GM21717 (cell line): ENCODE measurements around the gene ROCK2.
"Not testable (repeated sequence)": the region's sequence is repeated elsewhere in the genome, so short reads cannot be mapped to it uniquely, and the experiment has no call there.

Experiments used
- ATAC-seq: cut with Tn5 transposase; IDR thresholded peaks from one replicate; pipeline ENCODE4 v1.9.1; 2021; ENCODE audit warnings: mild to moderate bottlenecking, moderate library complexity; ENCODE audit not compliant: unreplicated experiment

The ROCK2 gene

GRCh38 chr2:11279398-11279797 lies 65.0 kb downstream of the ROCK2 start:
- no peak for ATAC-seq

DNA sequence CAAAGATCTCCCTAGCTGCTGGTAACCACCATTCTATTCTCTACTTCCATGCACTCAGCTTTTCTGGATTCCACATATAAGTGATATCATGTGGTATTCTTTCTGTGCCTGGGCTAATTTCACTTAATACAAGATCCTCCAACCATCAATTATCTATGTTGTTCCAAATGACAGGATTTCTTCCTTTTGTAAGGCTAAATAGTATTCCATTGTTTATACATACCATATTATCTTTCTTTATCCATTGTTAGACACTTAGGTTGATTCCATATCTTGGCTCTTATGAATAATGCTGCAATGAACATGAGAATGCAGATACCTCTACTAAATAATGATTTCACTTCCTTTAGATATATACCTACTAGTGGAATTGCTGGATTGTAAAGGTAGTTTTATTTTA lies 66.2 kb downstream of the ROCK2 start:
- no peak for ATAC-seq

- ATAC-seq, result no peak
These were observed 68.5 kb downstream of the ROCK2 start for GRCh38 chr2:11275910-11276309.

DNA sequence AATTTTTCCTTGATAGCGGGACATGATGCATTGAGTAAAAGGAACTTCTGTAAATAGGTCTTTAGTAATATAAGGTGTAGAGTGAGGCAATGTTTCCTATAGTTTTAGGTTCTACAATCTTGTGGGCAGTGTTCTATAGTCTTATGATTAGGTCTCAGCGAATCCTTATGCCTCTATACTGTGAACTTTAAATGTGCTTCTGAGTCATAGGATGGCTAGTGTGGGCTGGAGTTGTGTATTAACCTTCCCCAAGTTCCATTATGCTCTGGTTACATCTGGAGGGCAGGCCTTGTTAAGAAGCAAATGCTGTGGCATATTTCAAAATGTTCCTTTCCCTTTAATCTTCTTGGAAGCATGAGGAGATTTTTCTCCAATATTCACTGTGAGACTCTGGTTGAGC lies 73.5 kb downstream of the ROCK2 start:
- ATAC-seq, result no peak

- ATAC-seq, result no peak
These were observed 76.5 kb downstream of the ROCK2 start for GRCh38 chr2:11267931-11268330.

DNA sequence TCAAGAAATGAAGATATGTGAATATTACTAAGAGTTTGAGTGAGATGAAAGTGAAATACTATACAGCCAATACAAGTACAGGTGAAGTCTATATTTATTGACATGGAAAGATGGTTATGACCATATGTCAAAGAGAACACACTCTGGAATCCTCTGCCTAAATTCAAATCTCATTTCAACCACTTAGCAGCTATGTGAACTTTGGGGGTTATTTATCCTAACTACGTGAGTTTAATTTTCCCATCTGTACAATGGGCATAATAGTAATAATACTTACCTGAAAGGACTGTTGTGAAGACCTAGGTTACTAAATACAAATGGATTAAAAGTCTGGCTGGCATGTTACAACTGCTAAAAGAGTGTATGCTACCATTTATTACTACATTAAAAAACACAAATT lies 79.6 kb downstream of the ROCK2 start:
- no peak for ATAC-seq

DNA sequence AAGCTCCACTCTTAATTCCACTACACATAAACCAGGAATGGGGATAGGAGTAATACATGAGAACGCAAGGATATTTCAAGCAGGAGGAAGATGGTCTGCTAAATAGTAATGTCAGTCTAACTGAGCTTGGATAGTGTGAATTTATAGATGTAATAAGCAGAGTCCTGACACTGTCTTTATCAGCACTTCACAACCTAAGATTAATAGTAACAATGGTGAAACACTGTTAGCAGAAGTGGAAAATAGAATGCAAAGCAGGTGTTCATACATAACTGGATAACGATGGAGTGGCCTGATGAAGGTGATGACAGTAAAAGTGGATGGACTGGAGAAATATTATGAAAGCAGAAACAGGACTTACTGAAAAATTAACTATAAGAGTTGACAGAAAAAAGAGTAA lies 80.4 kb downstream of the ROCK2 start:
- no peak for ATAC-seq

DNA sequence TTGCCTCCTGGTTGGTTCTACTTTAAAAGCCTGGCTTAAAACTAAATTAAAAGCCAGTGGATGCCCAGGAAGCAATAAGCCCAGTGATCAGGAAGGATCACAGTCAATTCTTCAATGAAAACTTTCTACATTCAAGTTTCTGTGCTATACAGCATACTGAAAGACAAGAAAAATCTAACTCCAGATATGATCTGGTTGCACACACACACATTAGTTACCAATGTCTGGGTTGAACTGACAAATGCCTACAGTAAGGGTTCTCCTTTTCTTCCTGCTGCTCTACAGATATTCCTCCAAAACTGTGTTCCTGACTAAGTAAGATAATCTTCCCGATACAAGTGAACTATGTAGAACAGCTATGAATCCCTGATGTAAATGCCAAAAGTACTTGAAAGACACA lies 81.3 kb downstream of the ROCK2 start:
- no peak for ATAC-seq

DNA sequence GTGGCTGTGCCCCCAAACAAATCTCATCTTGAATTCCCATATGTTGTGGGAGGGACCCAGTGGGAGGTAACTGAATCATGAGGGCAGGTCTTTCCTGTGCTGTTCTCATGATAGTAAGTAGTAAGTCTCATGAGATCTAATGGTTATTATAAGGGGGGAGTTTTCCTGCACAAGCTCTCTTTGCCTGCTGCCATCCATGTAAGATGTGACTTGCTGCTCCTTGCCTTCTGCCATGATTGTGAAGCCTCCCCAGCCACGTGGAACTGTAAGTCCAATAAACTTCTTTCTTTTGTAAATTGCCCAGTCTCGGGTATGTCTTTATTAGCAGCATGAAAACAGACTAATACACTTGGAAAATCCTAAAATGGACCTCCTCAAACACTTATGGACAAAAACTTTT lies 82.0 kb downstream of the ROCK2 start:
- not testable (repeated sequence) for ATAC-seq

- ATAC-seq, result not testable (repeated sequence)
These were observed 82.9 kb downstream of the ROCK2 start for GRCh38 chr2:11261564-11261963.

- ATAC-seq, result no peak
These were observed 83.5 kb downstream of the ROCK2 start for GRCh38 chr2:11260979-11261378.

- no peak for ATAC-seq
These were observed 86.5 kb downstream of the ROCK2 start for GRCh38 chr2:11257964-11258363.

DNA sequence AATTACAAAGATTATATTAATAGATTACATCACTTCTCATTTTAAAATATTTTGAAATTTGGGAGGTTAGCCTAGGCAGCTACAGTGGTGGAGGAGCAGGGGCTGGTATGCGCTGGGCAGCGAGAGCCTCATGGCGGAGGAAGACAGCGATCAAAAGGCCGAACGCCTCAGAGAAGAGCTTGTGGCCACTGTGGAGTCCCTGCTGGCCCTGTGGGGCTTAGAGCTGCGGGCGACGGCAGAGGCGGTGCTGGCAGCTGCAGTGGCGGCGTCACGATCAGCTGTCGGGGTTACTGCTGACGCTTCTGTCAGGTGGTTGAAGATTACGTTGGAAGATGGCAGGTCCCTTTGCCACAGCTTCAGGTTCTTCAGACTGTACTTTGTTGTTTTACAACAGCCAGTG lies 87.4 kb downstream of the ROCK2 start:
- no peak for ATAC-seq

GRCh38 chr2:11256166-11256565 lies 88.3 kb downstream of the ROCK2 start:
- no peak for ATAC-seq

GRCh38 chr2:11254100-11254536 lies 90.3 kb downstream of the ROCK2 start:
- ATAC-seq, result no peak

DNA sequence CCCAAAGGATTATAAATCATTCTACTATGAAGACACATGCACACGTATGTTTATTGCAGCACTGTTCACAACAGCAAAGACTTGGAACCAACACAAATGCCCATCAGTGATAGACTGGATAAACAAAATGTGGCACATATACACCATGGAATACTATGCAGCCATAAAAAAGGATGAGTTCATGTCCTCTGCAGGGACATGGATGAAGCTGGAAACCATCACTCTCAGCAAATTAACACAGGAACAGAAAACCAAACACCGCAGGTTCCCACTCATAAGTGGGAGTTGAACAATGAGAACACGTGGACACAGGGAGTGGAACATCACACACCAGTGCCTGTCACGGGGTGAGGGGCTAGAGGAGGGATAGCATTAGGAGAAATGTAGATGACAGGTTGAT lies 92.0 kb downstream of the ROCK2 start:
- not testable (repeated sequence) for ATAC-seq

DNA sequence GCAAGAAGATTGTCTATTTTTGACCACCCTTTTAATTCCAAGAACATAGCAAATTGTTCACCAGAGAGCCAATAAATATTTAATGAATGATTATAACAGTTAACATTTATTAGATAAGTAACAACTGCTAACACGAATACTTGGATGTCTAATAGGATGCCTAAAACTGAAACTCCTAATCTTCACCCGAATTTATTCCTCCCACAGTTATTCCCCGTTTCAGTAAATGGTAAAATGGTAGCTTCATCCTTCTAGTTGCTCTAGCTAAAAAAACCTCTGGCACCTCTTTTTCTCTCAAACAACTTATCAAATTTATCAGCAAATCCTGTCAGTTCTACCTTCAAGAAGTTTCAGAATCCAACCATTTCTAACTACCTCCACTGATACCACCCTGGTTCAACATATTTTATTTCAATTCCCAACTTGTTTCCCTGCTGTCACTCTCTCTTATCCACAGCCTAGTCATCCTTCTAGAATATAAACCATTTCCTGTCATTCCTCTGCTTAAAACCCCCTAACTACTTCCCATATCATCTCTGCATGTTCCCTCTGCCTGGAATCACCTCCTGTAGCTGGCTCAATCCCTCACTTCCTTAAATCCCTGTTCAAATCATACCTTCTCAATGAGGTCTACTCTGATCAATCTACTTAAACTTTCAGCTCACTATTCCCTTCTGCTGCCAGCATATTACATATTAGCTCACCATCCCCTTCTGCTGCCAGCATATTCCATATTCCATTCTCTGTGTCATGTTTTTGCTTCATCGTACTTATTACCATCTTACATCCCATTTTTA lies 93.8 kb downstream of the ROCK2 start:
- no peak for ATAC-seq

- ATAC-seq, result no peak
These were observed 99.1 kb downstream of the ROCK2 start for GRCh38 chr2:11245322-11245721.

GRCh38 chr2:11244091-11244826 lies 100.2 kb downstream of the ROCK2 start:
- no peak for ATAC-seq

GRCh38 chr2:11243512-11243911 lies 100.9 kb downstream of the ROCK2 start:
- no peak for ATAC-seq

DNA sequence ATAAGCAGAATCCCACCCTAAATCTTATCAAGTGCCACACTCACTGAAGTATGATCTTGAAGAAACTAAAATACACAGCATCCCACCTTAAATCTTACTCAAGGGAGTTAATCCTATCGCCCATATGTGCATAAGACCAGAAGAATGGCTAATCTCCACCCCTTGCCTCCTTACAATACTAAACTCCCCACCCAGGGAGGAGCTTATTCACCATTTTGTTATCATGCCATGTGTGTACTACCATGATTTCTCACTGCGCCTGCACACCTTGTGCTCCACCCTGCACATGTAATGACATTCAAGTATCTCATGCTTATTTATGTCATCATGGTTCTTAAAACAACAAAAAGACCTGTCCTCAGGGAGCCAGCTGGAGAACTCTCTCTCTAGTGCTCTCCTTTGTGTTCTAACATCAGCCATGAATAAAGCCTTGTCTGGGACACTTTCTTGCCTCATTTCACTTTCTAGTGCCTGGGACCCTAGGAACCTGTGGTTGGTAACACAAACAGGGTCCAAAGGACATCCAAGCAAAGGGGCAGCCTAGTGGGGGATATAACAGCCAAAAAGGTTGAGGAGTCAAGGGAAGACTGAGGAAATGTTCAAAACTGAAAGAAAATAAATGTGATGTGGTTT lies 101.8 kb downstream of the ROCK2 start:
- no peak for ATAC-seq
